Fibroblast of skin of left quadriceps (primary cell): ENCODE data around the gene DTNA.
"Not testable (repeated sequence)": the region's sequence is repeated elsewhere in the genome, so short reads cannot be mapped to it uniquely, and the experiment has no call there.

ENCODE experiments used
- DNase-seq, 2 experiments: peaks; one replicate each; pipeline ENCODE4 v3.0.0-alpha.2; 2013; ENCODE audit warnings: low read depth in 2 of 2

The DTNA gene

DNA sequence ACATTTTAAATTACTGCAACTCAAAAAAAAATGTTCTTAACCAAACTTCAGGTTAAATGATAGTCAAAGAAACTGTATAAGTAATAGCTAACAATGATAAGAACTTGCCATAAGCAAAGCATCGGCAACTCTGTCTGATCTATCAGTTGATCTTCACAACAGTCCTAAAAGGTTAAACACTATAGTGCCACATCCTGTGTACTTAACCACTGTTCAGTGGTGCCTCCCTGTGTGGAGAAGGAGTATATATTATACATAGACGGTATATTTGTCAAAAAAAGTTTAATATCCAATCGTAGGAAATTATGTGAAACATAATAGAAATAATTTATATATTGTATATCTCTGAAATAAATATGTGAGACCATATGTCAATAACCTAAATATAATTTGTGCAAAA, 13.0 kb downstream of the DTNA start:
- no peak for DNase-seq

DNA sequence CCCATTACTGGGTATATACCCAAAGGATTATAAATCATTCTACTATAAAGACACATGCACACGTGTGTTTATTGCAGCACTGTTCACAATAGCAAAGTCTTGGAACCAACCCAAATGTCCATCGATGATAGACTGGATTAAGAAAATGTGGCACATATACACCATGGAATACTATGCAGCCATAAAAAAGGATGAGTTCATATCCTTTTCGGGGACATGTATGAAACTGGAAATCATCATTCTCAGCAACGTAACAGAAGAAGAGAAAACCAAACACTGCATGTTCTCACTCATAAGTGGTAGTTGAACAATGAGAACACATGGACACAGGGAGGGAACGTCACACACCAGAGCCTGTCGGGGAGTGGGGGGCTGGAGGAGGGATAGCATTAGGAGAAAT, 15.6 kb downstream of the DTNA start:
- DNase-seq: not testable (repeated sequence)

DNA sequence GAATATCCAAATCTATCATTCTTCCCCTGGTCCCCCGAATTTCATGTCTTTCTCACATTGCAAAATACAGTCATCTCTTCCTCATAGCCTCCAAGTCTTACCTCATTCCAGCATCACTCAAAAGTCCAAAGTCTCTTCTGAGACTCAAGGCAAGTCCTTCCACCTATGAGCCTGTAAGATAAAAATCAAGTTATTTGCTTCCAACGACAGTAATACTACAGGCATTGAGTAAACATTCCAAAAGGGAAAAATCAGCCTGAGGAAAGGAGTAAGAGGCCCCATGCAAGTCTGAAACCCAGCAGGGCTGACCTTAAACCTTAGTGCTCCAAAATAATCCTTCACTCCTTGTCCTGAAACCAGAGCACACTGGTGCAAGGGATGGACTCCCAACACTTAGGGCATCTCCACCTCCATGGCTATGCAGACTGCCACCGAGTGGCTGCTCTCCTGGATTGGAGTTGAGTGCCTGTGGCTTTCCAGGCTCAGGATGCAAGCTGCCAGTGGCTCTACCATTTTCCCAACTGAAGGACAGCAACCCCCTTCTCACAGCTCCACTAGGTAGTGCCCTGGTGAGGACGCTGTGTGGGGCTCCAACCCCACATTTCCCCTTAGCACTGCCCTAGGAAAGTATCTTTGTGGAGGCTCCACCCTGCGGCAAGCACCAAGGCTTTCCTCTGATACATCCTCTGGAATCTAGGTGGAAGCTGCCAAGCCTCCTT, 16.3 kb downstream of the DTNA start:
- no peak for DNase-seq

DNA sequence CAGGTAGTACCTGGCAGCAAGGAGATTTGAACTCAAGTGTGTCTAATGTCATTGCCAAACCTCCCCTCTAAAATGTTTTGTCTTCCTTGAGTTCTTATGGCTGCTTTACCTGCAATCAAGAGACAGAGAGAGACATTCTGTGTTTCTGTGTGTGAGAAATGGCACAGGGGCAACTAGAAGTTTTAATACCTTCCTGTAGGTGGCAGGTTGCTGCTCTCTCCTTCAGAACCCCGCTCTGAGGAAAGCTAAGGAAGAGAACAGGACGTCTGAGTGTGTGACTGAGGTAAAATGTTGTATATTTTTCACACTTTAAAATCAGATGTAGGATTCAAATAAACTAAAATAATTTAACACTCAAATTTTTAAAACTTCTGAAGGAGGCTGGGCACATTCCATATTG, 19.2 kb downstream of the DTNA start:
- peak in 1 of 2 experiments; percentile 16 for DNase-seq

DNA sequence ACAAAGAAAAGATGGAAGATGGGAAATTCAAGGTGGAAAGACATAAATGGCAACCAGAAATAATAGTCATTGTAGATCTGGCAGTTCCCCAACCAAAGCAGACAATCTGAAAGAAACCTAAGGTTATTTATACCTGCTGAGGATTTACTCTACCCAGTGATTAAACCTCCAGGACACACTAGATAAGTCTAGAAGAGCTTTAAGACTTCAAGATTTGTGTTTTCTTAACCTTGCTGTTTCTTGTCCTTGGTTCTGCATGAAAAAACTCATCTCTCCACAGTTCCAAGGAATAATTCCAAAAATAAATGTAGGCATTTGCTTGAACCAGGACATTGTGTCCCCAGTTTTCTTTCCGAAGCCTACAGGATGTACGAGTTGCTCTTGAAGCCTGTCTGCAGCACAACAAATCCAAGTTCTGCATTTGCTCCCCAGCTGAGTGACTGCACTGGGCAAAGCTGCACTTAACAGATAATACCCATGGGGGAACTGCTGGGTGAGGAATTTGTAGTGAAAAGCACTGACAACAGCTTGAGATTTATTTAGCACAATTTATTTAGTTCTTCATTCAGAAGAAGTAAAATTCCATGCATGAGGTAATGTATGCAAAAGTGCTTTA, 19.8 kb downstream of the DTNA start:
- no peak for DNase-seq

DNA sequence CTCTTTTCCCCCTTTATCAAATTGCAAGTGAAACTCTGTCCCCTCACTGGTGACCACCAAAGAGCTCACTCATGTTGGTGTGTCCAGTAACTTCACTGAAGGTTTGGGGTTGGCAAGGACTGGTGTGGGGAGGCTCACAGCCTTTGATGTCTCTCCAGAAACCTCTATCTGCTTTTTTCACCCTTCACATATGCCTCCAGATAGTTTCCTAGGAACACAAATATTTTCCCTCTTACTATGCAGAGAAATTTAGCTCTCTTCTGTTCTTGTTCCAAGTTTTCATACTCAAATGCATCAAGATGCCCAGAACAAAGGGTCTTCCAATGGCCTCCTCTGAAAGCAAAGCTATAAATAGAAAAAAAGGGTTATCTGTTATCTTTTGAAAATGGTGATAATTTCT, 20.7 kb downstream of the DTNA start:
- DNase-seq: no peak

DNA sequence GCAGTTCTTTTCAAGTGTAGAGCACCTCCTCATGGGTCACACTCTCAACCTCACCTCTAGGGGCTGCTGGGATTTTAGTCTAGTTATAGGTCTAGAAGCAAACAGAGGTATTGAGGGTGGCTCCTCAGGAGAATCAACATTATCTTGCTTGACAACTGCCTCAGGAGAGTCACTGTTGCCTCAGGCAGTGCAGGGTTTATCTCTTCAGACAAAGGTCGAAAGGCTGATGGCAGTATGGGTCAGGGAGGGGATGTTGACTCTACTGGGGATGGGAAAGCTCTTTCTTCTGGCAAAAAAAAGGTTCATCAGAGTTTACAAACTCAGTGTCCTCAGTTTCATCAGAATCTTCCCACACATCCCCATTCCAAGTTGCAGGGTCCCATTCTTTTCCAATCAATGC, 24.0 kb downstream of the DTNA start:
- no peak for DNase-seq

DNA sequence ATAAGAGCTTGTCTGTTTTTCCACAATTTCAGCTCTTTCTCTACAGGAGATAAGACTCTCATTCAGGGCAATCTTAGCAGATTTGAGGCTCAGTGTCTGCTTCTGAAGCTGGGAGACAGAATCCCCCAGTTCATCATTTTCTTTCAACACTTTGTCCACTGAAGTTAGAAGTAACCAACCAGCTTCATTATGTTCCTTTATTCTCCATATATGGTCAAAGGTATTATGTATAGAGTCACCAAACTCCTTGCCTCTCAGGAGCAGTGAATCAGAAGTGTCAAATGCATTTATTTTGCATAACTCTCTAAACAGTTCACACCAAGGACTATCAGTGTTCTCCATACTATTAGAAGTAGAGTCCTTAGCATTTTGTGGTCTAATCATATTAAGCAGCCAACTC, 24.4 kb downstream of the DTNA start:
- peak in 1 of 2 experiments; percentile 17 for DNase-seq

DNA sequence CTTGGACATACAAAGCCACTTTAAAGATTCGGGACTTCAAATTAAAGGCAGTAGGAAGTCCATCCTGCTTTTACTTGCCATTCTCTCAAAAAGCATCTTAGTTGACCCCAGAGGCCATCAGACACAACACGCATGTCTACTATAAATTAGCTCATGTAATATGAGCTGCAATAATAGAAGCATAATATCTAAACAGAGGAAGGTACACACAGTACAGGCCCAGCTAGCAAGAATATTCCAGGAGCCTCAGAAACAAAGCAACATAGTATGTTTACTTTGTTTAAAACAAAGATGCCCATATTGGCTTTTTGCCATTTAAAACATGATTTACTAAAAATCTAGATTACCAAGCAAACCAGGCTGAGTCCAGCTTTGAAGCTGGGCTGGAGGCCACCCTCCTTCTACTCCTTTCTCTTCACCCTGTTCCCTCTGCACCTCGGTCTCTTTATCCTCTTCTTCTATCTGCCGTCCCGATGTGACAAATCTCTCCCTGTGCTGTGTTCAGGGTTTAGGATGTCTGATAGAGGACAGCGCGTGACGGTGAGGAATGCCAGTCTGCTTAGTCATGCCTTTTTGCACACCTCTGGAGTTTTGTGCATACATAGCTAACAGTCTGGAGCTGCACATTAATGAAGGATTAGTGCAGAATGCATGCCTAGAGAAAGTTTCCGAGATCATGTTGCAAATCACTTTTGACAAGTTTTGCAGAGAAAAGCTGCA, 28.2 kb downstream of the DTNA start:
- DNase-seq: peak in 1 of 2 experiments; percentile 17

DNA sequence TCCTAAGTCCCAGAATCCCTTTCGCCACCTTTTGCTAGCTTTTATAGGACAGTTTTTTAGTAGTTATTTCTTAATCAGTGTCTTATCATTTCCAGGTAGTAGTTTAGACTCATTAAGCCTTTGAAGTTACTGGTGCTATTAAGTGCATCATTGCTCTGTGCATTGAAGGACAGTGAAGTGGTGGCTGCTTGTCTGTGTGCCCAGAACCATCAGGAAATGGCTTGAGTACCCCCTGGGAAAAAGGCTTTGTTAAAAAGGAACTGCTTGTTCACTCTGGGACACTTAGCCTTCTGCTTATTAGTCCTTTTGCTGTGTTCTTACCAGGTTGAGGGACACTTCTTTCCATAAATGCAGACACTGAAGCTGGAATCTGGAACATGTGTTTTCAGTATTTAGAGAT, 30.0 kb downstream of the DTNA start:
- DNase-seq: no peak

DNA sequence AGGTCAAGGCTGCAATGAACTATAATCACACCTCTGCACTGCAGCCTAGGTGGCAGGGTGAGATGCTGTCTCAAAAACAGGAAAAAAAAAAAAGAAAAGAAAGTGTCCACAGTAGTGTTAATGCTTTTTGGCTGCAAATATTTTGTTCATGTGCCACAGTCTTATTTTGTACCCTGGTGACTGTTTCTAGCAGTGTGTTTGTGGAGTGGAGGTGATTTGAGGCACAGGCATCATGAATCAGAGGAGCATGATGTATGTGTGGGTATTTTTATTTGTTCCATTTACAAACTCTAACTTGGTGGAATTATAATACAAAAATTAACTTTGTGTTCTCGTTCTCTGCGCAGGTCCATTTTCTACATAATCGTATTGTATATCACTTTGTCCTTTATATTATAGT, 30.6 kb downstream of the DTNA start:
- DNase-seq: no peak

DNA sequence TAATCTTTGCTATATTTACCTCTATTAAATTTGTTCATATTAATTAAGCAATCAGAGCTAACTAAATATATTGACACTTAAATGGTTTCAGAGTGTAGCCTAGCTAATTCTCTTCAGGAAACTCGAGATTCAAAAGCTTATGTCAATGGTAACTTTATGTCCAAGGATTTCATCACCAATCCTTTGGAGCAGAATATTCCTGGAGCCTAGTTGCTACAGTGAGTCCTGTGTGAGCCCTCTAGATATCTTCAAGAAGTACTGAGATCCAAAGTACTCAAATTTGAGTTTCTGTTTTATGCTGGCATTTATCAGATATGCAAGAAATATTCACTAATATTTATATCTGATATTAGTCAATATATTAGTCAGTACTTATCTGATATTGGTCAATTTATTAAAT, 31.3 kb downstream of the DTNA start:
- no peak for DNase-seq

DNA sequence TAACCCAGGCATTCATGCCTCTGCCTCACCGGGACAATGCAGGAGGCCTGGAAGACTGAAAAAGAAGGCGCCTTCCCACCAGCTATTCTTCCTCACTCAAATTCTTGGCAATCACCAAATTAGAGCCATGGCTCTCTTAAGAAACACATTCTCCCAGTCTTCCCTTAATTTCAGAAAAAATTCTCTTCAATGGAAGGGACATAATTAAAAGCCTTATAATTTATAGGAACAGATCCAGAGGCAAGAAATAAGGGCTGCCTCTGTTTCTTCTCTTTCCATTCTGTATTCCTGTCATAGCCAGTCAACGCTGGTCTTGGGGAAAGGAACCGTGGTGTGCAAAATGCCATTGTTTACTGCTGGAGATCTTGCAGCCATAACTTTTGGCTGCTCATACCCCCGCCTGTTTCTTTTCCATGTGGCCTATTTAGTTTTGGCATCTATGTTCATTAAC, 32.8 kb downstream of the DTNA start:
- DNase-seq: no peak

DNA sequence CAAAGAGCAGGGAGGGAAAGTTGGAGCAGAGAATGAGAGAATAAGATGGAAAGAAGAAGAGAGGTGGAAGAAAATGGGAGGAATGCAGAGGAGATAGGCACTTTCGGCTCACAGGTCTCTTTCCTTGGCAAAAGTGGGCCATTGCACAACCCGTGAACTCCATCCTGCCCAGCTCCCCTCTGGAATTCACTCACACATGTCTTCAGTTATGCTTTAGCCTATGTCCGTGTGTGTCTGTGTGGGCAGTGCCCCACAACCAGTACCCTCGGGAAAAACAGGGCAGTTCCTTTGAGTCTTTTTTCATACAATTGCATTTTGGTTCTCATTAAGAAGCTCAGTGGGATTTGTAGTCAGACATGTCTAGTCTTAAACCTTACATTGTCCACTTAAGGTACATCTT, 34.5 kb downstream of the DTNA start:
- no peak for DNase-seq

DNA sequence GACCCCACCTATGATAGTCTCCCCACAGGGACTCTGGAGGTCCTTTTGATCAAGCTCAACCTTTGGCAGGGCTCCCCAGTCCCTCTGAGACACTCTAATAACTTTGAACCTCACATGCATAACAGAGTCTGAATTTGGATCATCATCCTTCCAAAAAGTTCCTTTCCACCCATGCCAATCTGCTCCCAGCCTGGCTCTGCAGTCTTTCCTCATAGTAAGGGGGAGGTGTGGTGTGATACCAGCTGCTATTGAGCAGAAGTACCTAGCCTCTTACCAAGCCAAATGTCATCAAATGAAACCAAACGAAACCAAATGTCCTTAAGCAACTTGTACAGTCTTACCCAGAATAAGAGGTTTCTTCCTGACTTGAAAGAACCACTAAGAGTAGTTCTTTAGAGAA, 36.5 kb downstream of the DTNA start:
- no peak for DNase-seq

DNA sequence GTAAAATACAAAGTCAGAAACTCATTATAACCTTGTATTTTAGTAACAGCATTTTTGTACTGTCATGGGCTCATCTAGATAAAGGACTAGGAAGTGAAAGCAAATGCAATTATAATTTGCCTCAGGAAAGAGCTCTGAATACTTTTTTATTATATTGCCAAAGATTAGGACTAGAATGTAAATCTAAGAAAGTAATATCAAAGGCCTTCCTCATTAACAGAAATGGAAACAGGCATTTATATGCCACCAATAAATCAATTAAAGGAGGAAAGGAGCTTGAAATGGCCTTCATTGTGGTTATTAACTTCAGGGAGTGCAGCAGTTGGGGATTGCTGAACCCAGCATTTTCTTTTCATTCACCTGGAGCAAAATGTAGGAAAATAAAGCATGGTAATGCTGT, 39.6 kb downstream of the DTNA start:
- DNase-seq: no peak

DNA sequence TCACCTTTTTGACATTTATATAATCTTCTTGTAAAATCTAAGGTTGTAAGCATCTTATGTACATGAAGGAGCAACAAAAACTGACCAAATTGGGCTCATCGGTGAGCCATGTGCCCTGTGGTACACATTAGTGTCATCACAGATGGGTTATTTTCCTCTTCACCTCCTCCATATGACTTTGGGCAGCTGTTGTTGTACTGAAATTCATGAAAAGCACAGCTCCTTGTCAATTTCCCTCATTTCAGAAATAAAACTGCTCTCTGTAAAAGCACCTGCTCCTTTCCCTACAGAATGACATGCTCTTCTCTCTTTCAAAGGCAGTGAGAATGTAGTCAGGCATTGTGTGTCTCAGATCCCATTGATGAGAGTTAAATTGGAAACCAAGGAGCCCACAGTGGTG, 42.0 kb downstream of the DTNA start:
- no peak for DNase-seq

DNA sequence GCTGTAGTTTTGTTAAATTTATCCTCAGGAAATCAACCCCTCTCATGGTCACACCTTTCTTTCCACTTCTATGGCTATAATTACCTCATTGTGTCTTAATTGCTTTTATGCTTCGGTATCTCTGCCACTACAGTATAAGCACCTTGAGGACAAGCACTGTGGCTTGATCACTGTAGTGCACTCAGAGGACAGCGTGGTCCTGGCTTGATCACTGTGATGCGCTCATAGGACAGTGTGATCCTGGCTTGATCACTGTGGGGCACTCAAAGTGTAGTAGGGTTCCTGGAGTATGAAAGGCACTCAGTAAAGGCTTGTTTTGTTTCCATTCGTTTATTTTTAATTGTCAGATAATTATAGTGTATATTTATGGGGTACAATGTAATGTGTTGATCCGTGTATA, 44.2 kb downstream of the DTNA start:
- DNase-seq: no peak

DNA sequence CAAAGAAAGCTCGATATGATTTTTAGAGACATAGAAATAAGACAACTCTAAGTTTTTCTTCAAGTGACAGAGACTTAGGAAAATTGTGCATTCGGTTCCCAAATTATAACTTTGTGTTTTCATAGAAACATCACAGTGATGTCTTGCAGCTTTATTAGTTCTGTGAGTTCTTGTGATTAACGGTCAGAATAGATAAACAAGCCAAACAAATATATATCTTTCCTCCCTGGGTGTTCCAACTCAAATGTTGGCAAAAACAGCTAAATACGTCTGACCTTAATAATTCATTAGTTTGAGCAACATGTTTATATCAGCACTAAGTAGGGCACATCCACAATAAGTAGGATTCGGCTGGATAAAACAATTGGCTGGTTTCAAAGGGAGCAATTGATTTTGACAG, 47.6 kb downstream of the DTNA start:
- no peak for DNase-seq

DNA sequence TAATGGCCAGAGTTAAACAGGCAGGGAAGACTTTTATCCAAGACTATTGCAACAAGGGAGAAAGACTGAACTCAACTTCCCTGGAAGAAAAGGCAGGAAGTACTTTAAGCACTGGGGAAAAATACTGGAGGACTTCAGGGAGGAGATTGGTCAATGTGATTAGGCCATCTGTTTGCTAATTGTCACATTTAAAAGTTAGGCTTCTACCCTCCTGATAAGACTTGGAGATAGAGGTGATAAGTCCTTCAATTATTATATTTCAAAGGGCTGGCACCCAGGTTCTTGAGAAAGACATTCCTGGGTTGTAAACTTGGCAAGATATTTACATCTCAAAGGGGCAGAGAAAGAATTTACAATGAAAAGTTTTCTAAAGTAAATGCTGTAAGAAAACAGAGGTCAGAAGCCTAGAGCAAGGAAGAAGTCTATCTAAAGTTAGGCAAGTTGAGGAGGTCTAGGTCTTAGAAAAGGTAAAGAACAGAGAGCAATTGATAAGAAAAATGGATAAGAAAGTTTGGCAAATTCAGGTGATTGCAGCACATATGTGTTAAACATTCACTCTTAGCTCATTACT, 48.4 kb downstream of the DTNA start:
- DNase-seq: no peak

DNA sequence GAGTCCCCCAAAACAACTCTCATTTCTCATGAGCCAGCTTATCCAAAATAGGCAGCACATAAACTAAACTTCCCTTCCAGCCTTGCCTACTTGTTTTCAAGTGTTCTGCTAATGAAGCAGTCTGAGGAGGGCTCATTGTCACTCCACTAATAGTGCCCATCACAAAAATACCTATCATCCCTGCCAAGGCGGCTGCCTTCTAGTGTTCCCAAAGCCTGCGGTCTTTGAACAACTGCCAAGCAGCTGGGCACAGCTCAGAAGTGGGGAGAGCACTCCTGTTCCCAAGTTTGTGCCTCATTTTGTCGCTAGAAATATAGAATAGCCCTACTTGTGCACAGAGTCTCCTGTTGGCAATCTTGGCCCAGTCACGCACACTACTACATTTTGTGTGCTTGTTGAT, 50.3 kb downstream of the DTNA start:
- DNase-seq: no peak

DNA sequence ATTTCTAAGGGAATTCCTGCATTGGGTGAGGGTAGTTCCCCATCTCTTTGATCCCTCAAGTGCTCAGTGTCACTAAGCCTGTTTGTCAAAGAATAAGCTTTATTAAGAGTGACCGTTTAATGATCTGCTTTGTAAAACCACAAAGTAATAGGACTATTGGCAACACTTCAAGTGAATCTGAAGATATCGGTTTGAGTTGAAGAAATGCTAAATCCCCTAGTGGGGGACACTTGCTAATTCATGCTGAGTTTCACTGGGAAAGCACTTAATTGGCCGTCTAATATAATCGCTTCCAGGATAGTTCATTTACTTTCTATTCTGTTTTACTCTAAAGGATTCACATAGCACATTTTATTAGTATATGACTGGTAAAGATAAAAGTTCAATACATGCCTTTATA, 54.4 kb downstream of the DTNA start:
- DNase-seq: no peak

DNA sequence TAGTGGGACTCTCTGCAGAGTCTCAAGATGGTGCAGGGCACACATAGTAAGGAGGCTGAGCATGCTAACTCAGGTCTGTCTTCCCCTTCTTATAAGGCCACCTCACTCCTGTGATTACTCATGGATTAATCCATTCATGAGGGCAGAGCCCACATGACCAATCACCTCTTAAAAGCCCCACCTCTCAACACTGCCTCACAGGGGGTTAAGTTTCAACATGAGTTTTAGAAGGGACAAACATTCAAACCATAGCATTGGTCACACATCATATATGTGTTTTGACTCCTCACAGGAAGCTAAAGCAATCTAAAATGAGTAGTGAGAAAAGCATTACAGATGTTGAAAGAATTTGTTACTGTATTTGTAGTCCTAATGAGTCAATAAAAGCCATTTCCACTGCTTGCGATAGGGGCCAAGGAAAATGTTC, 57.5 kb downstream of the DTNA start:
- DNase-seq: peak; percentile 67 to 69
